MCF 10A (cell line): Measurements from ENCODE around the gene PROZ. TPM values are rescaled to one million over a fixed set of nuclear protein-coding genes. Genes with fewer than 3 reads are reported as not detected.

ENCODE experiments used
- BruUV-seq: library from RNA; stranded (reverse); fragments of 400-500 nt; replicated peaks from 2 replicates; lab custom pipeline; 2021; lab: Mats Ljungman, UMichigan
- CTCF ChIA-PET: fragments of 300-600 bp; sonication (Branson Sonifier 250); formaldehyde crosslinking; extraction: SDS; loops from one replicate; lab custom pipeline; 2021; ENCODE audit warnings: antibody characterized with exemption, inconsistent platforms; lab: Yijun Ruan, JAX
- POLR2A ChIA-PET: fragments of 300-600, 350-650 bp; sonication (Branson Sonifier 250); formaldehyde crosslinking; extraction: SDS; loops from one replicate; lab custom pipeline; 2020; ENCODE audit warnings: antibody characterized with exemption, inconsistent platforms; lab: Yijun Ruan, JAX
- DNase-seq: peaks from one replicate; pipeline ENCODE4 v3.0.0-alpha.2; 2018; ENCODE audit not compliant: unreplicated experiment
- H3K27ac Mint-ChIP-seq: one replicate; pipeline ENCODE4 v1.8.0; 2022; ENCODE audit warnings: mild to moderate bottlenecking, low read depth, mixed read lengths; ENCODE audit not compliant: unreplicated experiment
- H3K27me3 Mint-ChIP-seq: one replicate; pipeline ENCODE4 v1.8.0; 2022; ENCODE audit warnings: mixed read lengths; ENCODE audit not compliant: insufficient read depth, unreplicated experiment
- H3K36me3 Mint-ChIP-seq: one replicate; pipeline ENCODE4 v1.8.0; 2022; ENCODE audit warnings: mild to moderate bottlenecking, moderate library complexity, mixed read lengths; ENCODE audit not compliant: insufficient read depth, unreplicated experiment
- H3K4me1 Mint-ChIP-seq: one replicate; pipeline ENCODE4 v1.8.0; 2022; ENCODE audit warnings: mixed read lengths; ENCODE audit not compliant: insufficient read depth, unreplicated experiment
- H3K4me3 Mint-ChIP-seq: one replicate; pipeline ENCODE4 v1.8.0; 2022; ENCODE audit warnings: mild to moderate bottlenecking, moderate library complexity, mixed read lengths; ENCODE audit not compliant: unreplicated experiment
- H3K9me3 Mint-ChIP-seq: one replicate; pipeline ENCODE4 v1.8.0; 2022; ENCODE audit warnings: mixed read lengths; ENCODE audit not compliant: unreplicated experiment
- intact Hi-C: fragments of 100-400 bp; cut with micrococcal nuclease; formaldehyde crosslinking; loops from 2 replicates; pipeline ENCODE4 v1.14.1; 2022
- total RNA-seq: library from RNA; stranded (reverse); gene quantifications from 2 replicates; pipeline ENCODE4 v1.2.3, GENCODE V29; 2022
- TF ChIP-seq, protein P1 (sequence below): fragments of 200-600 bp; IDR thresholded peaks from one replicate; pipeline ENCODE4 v1.8.0; 2022; ENCODE audit warnings: antibody characterized with exemption, mild to moderate bottlenecking; ENCODE audit not compliant: unreplicated experiment

PROZ gene
- total RNA-seq, 1 experiment from 2014 or later = not detected

DNA sequence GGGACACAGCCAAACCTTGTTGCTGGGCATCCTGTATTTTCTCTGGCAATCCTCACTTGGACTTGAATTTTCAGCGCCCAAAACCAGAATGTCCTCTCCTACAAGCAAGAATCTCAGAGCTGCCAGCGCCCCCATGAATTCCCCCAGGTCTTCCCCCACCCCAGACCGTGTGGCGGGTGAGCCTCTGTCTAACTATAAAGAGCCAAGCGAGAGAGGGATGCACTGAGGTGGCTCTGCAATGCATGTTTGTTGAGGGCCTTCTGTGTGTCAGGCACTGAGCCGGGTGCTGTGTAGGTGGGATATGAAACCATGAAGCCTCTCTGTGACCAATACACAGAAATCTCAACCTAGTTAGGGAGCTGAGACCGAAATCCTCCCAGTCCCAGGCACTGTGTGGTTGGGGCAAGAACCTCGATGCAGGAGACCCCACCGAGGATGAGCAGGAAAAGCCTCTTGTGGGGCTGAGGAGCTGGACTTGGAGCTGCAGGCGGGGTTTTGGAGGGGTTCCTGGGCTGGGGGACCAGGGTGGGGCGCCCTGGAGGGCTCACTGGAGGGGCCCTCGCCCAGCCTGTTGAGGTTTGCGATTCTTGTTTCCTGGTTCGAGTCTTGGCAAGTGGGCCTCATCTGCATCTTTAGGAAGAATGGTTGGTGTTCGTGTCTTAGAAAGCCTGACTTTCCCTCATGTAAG lies 12.4 kb upstream of the PROZ start:
- intact Hi-C loops = no loop called here
- peaks cover 26% of the 10 kb centered on the region for H3K27me3 Mint-ChIP-seq
- H3K27ac Mint-ChIP-seq = no peak overlapping the region
- H3K36me3 Mint-ChIP-seq = peaks cover 5% of the 10 kb centered on the region
- no TSS peak for BruUV-seq
- ChIA-PET CTCF (no interaction called here), POLR2A (no interaction called here)
- H3K4me1 Mint-ChIP-seq = no peaks in the 10 kb centered on the region
- no peak for DNase-seq
- TF ChIP-seq, protein P1, sequence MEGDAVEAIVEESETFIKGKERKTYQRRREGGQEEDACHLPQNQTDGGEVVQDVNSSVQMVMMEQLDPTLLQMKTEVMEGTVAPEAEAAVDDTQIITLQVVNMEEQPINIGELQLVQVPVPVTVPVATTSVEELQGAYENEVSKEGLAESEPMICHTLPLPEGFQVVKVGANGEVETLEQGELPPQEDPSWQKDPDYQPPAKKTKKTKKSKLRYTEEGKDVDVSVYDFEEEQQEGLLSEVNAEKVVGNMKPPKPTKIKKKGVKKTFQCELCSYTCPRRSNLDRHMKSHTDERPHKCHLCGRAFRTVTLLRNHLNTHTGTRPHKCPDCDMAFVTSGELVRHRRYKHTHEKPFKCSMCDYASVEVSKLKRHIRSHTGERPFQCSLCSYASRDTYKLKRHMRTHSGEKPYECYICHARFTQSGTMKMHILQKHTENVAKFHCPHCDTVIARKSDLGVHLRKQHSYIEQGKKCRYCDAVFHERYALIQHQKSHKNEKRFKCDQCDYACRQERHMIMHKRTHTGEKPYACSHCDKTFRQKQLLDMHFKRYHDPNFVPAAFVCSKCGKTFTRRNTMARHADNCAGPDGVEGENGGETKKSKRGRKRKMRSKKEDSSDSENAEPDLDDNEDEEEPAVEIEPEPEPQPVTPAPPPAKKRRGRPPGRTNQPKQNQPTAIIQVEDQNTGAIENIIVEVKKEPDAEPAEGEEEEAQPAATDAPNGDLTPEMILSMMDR = no peak
- H3K9me3 Mint-ChIP-seq = no peaks in the 10 kb centered on the region
- no peak overlapping the region for H3K4me3 Mint-ChIP-seq

DNA sequence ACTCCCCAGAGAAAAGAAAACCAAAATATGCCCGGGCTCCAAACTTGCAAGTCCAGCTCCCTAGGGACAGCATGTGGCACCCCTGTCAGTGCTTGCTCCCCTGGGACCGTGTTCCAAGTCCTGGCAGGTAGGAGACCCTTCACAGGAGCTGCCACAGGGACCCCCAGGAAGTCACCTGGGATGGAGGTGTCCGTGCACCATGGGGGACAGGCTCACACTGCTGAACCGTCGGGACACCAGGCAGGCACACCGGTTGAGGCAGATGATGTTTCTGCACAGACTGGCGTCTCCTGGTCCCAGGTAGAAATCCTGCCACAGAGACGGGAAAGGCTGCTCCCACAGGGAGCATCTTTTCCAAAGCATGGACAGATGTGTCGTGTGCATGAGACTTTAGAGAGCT lies 11.7 kb upstream of the PROZ start:
- intact Hi-C loops = no loop called here
- peaks cover 26% of the 10 kb centered on the region for H3K27me3 Mint-ChIP-seq
- no peaks in the 10 kb centered on the region for H3K9me3 Mint-ChIP-seq
- ChIA-PET POLR2A (interaction anchor here (1.3 kb wide), 1 partner anchor 12 kb away, joined by 3 read pairs; no protein-coding TSS in a partner anchor), CTCF (no interaction called here)
- no peaks in the 10 kb centered on the region for H3K4me1 Mint-ChIP-seq
- no peak for DNase-seq
- H3K27ac Mint-ChIP-seq = no peak overlapping the region
- BruUV-seq = no TSS peak
- no peak overlapping the region for H3K4me3 Mint-ChIP-seq
- peaks cover 5% of the 10 kb centered on the region for H3K36me3 Mint-ChIP-seq
- TF ChIP-seq, protein P1 = no peak

- ChIA-PET CTCF (interaction anchor here (1.5 kb wide), 1 partner anchor 117 kb away, joined by 3 read pairs; no protein-coding TSS in a partner anchor), POLR2A (interaction anchor here (1.3 kb wide), 1 partner anchor 13 kb away, joined by 3 read pairs; no protein-coding TSS in a partner anchor)
- H3K4me1 Mint-ChIP-seq = peaks cover 1% of the 10 kb centered on the region
- H3K36me3 Mint-ChIP-seq = peaks cover 5% of the 10 kb centered on the region
- peaks cover 26% of the 10 kb centered on the region for H3K27me3 Mint-ChIP-seq
- no peaks in the 10 kb centered on the region for H3K9me3 Mint-ChIP-seq
- H3K27ac Mint-ChIP-seq = no peak overlapping the region
- TF ChIP-seq, protein P1 = no peak
- H3K4me3 Mint-ChIP-seq = no peak overlapping the region
- no TSS peak for BruUV-seq
- DNase-seq = no peak
- intact Hi-C loops = no loop called here
Measured at GRCh38 chr13:113147206-113147605, 11.2 kb upstream of the PROZ start.

DNA sequence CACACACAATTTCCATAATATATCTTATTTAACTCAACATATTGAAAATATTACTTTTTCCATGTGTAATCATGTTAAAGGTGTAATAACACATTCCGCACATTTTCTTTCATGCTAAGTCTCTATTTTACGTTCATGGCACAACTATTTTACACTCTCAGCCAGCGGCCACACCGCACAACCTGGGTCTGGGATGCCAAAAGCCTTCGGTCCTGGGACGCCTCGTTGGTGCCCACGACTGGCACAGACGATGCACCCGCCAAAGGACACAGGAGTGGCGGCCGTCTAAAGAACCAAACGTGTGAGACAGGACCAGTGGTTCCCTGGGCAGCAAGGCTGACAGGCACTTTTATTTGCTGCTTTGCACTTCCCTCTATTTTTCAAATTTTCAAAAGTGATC lies 10.0 kb upstream of the PROZ start:
- Mint-ChIP-seq H3K27me3 (peaks cover 26% of the 10 kb centered on the region), H3K36me3 (peaks cover 5% of the 10 kb centered on the region), H3K9me3 (peaks cover 8% of the 10 kb centered on the region), H3K4me1 (peaks cover 9% of the 10 kb centered on the region), H3K27ac (no peak overlapping the region), H3K4me3 (no peak overlapping the region)
- intact Hi-C loops = no loop called here
- DNase-seq = no peak
- no TSS peak for BruUV-seq
- ChIA-PET POLR2A (no interaction called here), CTCF (interaction anchor here (1.5 kb wide), 1 partner anchor 119 kb away, joined by 3 read pairs; no protein-coding TSS in a partner anchor)
- TF ChIP-seq, protein P1 = no peak
